HG02870 (cell line): ENCODE data around the gene KIZ.
A peak's percentile ranks its signal among the peaks of the same experiment; 100 is the strongest.

Experiments
- ATAC-seq: cut with Tn5 transposase; IDR thresholded peaks from one replicate; pipeline ENCODE4 v1.9.1; 2021; ENCODE audit warnings: mild to moderate bottlenecking, moderate library complexity; ENCODE audit not compliant: unreplicated experiment

Gene KIZ

DNA sequence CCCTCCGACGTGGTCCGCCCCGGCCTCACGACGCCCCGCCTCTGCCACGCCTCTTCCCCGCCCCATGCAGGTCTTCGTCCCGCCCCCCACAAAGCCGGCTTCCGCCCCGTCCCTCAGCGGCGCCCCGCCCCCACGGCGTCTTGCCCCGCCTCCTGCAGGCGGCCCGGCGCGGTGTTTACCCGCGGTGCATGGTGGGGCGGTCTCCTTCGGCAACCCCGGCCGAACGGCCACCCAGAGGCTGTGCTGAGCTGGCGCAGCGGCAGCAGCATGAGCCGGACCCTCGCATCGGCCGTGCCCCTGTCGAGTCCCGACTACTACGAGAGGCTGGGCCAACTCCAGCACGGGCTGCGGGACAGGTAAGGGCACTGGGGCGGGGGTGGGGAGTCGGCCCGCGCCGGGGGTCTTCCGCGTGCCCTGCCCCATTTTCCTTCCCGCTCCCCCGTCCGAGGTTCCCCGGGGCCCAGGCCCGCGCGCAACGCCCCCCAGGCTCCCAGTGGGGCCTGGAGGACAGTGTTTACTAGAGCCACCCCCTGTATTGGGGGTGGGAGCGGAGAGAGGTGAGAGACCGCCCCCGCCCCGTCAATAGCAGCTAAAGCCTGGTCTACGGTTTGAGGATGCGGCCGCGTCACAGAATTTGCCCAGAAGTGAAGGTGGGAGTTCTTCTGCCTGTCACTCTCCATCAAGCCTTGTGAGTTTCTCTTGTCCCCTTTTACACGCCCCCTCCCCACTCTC, at the start of gene KIZ:
Gene KIZ (plus strand): TSS at position 234 of the 732 bp plus-strand sequence. CDS start 34 bp downstream, at position 268.
- peak; percentile 97 for ATAC-seq

DNA sequence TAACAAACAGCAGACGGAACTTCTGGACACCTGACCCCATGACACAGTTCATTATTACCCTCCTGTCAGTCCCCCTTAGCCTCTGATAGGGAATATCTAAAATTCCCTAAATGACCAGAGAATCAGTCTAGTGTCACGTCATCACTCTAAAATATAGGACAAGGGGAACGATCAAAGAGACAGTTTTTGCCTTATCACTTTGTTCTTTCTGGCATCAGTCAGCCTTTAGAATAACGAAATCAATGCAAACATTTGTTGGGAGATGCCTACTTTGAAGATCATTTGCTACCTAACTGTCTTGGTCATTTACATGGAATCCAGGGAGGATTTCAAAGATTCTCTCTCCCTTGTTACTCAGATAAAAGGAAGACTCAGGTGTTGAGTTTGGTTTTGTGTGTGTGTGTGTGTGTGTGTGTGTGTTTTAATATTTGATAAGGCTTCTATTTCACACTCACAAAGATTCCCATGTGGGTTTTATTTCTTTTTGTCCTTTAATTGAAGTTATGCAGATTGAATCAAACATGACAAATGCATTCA, 48.0 kb upstream of the KIZ start:
- no peak for ATAC-seq

DNA sequence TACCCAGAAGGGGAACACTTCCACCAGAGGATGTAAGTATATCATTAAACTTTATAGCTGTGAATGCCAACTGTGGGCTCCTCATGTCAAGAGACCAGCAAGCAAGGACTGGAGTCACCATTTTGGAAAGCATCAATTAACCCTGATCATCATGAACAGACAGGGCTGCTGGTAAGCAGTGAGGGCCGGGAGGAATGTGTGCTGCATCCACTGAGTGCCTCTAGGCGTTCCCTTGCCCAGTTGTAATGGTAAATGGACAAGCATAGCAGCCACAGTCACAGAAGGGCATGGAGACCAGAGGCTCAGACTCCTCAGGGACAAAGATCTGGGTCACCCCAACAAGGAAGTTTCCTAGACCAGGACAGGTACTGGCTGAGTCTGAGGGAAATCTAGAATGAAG, 43.3 kb upstream of the KIZ start:
- ATAC-seq, result no peak

DNA sequence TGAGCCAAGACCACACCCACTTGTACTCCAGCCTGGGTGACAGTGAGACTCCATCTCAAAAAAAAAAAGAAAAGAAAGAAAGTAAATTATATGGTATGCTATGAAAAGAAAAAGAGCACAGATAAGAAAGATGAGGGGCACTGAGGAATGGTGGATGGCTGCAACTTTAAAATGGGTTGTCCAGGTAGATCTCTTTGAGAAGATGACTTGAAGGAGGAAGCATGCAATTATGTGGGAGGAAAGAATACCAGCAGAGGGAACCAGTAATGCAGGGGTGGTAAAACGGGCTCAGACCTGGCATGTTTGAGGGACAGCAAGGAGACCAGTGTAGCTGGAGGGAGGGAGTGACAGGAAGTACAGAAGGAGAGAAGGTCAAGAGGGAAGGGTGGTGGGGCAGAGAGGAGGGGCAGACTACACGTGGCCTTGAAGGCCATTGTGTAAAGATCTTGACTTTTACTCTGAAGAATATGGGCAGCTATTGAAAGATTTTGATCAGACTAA, 42.0 kb upstream of the KIZ start:
- no peak for ATAC-seq

DNA sequence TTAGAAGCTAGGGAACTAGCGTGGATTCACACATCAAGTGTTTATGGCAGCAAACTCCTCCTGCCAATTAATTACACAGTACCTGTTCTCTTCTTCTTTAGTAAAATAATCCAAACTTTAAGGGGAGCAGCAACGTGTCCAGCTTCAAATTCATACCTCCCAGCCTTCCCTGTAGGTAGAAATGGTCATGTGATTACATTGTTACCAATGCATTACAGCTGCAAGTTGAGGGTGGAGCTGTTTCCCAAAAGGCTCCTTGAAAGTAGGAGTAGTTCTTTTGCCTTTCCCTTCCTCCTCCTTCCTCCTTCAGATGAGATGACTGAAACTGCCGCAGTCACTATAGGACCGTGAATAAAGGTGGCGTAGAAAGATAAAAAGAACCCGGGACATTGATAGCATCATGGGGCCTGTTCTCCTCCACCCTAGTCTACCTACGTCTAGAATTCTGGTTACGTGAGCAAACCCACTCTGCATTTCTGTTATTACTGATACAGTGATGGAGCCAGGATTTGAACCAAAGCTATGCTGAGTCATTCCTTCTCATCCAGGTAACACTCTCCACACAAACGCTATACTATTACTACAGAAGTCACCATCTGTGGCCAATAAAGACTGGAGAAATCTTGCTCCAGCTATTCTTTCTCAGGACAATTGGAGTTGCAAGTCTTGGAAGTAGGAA, 37.9 kb upstream of the KIZ start:
- ATAC-seq, result no peak

DNA sequence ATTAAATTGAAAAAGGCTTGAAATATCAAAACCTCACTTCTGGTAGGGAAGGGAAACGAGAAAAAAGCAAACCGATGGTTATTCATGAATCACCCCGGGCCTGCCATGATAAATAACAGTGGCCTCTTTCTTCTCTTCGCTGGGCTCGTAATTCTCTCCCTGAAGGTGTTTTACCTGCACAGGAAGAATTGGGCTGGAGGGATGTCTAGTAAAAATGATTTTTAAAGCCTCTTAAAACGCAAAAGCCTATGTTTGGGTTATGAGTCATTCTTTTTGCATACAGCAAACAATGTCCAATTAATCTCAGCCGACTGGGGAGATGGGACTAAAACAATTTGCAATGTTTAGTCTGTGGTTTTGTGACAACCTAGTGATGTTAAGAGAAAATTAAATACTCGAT, 36.5 kb upstream of the KIZ start:
- no peak for ATAC-seq

GRCh38 chr20:21090111-21090618, 35.7 kb upstream of the KIZ start:
- ATAC-seq, result no peak

- no peak for ATAC-seq
These were observed 35.2 kb upstream of the KIZ start for GRCh38 chr20:21090721-21091120.

DNA sequence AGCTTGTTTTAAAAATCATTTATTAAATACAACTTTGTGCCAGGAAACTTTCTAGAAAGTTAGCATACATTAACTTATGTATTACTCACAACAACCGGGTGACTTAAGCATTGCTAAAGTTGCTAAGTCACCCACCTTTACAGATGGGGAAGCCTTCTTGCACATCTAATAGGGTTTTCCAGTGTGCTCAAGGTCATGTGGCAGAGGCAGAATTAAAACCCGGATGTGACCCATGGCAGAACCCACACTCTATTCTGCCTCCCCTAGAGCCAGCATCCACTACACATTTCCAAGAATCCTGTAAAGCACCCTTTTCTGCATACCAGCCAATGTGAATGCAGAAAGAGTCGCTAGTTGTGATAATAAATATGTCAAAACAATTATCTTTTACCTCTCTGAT, 33.1 kb upstream of the KIZ start:
- no peak for ATAC-seq

DNA sequence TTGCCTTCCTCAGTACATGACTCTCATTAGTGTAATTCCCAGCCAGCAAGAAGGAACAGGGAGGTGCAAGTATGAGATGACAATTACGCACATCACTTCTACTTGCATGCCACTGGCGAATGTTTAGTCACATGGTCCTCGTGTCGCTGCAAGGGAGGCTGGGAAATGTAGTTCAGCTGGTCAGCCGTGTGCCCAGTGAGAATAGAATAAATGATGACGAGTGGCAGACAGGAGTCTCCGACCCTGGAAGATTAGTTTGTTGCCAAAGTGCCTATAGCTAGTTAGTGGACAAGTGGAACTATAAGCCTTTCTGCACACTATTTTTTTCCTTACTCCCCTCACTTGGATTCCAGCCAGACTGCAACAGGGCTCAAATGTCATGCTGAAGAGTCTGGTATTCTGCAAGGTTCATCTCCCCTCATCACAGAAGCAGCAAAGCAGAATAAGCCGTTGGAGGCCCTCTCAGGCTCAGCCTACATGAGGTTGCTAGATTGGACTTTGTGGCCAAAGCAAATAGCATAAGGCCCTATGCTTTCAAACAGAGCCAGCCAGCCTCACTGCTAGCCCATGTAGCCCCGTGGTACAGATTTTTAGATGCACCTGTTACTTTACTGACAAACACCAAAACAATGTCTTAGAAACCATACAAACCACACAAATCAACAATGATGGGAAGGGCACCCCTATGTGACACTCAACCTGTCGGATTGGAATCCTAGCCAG, 29.4 kb upstream of the KIZ start:
- ATAC-seq, result no peak

GRCh38 chr20:21099751-21100577, 25.9 kb upstream of the KIZ start:
- ATAC-seq, result peak; percentile 50

- ATAC-seq, result no peak
These were observed 25.1 kb upstream of the KIZ start for GRCh38 chr20:21100578-21101452.

- ATAC-seq, result no peak
These were observed 24.4 kb upstream of the KIZ start for GRCh38 chr20:21101453-21101931.

GRCh38 chr20:21101932-21102575, 23.8 kb upstream of the KIZ start:
- no peak for ATAC-seq

- ATAC-seq, result no peak
These were observed 23.1 kb upstream of the KIZ start for GRCh38 chr20:21102603-21103311.

DNA sequence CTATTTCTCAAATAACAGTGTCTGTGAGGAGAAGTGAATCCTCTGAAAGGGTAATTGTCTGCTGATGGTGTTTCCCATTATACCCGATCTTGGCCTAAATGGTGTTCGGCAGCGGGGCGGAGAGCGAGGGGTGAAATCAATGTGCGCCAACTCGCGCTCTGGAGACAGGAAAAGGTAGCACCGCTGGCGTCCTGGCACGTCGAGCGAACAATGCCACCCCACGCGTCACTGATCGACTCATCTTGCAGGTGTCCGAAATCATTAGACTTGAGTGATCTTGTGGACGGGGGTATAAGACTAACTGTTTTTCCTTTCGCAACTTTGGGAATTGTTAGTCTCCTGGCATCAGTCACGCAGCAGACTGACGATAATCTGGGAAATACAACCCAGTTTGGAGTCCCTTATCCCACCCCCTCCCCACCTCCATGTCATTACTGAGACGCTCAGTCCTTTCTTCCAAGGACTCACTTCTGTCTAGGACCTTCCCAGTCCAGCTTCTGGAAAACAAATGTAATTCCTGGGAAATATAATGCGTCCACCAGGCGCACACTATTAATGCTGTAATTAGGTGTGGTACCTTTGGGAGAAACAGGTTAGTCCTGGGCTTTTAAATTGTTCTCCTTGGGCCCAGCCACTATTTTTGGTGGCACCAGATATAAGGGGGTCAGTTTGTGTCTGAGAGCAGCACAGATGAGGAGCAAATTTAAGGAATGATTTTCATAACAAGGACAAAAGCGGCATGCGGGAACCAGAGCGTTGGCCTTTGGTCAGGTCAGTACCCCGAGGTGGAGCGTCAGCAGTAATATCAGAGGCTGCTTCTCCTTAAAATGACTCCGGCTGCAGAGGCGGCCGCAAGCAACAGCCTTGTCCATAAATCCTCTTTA, 22.1 kb upstream of the KIZ start:
- no peak for ATAC-seq

GRCh38 chr20:21104466-21104761, 21.5 kb upstream of the KIZ start:
- no peak for ATAC-seq
